ENCODE measurements around the gene GSDMA. TPM values are rescaled to one million over a fixed set of nuclear protein-coding genes. Genes with fewer than 3 reads are reported as not detected.

Gene GSDMA
- total and polyA plus RNA-seq, 12 donors: 0.14 to 2.2 (median 1.3) TPM; not detected in 5

DNA sequence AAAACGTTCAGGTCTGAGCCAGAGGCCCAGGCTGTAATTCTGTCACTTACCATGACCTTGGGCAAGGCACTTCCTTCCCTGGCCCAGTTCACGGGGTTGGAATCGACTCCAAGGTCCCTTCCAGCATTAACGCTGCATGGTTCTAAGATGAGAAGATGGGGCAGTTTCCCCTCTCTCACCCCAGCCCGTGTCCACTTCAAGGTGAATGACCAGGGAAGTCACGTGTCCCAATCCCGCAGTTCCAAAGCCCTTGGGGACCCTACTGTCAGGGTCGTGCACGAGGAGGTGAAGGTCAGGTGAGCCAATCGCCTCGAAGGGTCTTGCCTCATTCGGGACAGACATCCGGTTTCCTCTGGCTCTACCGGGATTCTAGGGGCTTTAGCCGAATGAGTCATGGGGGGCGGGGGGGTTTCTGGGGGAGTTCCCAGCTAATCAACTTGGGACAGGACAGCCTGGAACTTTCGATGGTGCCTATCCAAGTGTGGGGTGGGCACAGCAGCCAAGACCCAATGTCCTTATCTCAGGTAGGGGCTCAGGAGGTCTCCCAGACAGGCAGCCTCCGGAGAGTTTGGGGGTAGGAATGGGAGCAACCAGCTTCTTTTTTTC, 51.7 kb downstream of the GSDMA start:
- DNase-seq: peak; percentile 60 to 76 (median 66)
- peaks cover 23 to 39% of the 10 kb centered on the region in 2 donors for H3K4me1 ChIP-seq (replicated peaks in 1 of 2)
- 21 to 41% (median 29%) methylated on average over 9 to 18 of the region's 18 CpGs for WGBS, 4 donors

DNA sequence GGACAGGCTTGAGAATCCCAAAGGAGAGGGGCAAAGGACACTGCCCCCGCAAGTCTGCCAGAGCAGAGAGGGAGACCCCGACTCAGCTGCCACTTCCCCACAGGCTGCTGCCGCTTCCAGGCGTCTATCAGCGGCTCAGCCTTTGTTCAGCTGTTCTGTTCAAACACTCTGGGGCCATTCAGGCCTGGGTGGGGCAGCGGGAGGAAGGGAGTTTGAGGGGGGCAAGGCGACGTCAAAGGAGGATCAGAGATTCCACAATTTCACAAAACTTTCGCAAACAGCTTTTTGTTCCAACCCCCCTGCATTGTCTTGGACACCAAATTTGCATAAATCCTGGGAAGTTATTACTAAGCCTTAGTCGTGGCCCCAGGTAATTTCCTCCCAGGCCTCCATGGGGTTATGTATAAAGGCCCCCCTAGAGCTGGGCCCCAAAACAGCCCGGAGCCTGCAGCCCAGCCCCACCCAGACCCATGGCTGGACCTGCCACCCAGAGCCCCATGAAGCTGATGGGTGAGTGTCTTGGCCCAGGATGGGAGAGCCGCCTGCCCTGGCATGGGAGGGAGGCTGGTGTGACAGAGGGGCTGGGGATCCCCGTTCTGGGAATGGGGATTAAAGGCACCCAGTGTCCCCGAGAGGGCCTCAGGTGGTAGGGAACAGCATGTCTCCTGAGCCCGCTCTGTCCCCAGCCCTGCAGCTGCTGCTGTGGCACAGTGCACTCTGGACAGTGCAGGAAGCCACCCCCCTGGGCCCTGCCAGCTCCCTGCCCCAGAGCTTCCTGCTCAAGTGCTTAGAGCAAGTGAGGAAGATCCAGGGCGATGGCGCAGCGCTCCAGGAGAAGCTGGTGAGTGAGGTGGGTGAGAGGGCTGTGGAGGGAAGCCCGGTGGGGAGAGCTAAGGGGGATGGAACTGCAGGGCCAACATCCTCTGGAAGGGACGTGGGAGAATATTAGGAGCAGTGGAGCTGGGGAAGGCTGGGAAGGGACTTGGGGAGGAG, 52.5 kb downstream of the GSDMA start, which contains the start of gene CSF3:
CSF3 (plus strand) TSS at position 436 of the 993 bp plus-strand sequence; CDS start at position 471, 35 bp downstream.
- Histone ChIP-seq H3K9me3 (replicated peaks in 1 of 3) (no peaks in the 10 kb centered on the region), H3K36me3 (replicated peaks in 1 of 2) (no peaks in the 10 kb centered on the region), H3K27me3 (no peaks in the 10 kb centered on the region), H3K27ac (peak within 1 kb of the TSS in 3 of 5 donors; percentile 80 to 87 (median 85)), H3K4me3 (no peak within 1 kb of the TSS), H3K4me1 (replicated peaks in 1 of 2) (peaks cover 24 to 39% of the 10 kb centered on the region in 2 donors)
- WGBS, 4 donors: 58 to 69% (median 64%) methylated on average over 12 to 20 of the region's 20 CpGs
- peak in 1 of 7 donors; percentile 22 for DNase-seq
- TF ChIP-seq, protein P1, sequence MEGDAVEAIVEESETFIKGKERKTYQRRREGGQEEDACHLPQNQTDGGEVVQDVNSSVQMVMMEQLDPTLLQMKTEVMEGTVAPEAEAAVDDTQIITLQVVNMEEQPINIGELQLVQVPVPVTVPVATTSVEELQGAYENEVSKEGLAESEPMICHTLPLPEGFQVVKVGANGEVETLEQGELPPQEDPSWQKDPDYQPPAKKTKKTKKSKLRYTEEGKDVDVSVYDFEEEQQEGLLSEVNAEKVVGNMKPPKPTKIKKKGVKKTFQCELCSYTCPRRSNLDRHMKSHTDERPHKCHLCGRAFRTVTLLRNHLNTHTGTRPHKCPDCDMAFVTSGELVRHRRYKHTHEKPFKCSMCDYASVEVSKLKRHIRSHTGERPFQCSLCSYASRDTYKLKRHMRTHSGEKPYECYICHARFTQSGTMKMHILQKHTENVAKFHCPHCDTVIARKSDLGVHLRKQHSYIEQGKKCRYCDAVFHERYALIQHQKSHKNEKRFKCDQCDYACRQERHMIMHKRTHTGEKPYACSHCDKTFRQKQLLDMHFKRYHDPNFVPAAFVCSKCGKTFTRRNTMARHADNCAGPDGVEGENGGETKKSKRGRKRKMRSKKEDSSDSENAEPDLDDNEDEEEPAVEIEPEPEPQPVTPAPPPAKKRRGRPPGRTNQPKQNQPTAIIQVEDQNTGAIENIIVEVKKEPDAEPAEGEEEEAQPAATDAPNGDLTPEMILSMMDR (IDR thresholded peaks at IDR 0.05): no peak
- no peak for TF ChIP-seq POLR2A (IDR thresholded peaks at IDR 0.05)
- intact Hi-C loops (cut with DNase I): loop anchor here in 1 of 2 donors (5.0 to 10.0 kb wide), 2 partner anchors 60 to 77 kb away; no protein-coding TSS in a partner anchor

More for the DNA sequence above, 51.7 kb downstream of the GSDMA start:
- H3K4me3 ChIP-seq: no peak overlapping the region
- intact Hi-C loops (cut with DNase I): loop anchor here in 1 of 2 donors (10.0 kb wide), 1 partner anchor 60 kb away; no protein-coding TSS in a partner anchor
- peak overlapping the region in 3 of 5 donors; percentile 80 to 87 (median 85) for H3K27ac ChIP-seq
- no peaks in the 10 kb centered on the region for H3K27me3 ChIP-seq
- no peaks in the 10 kb centered on the region for H3K36me3 ChIP-seq (replicated peaks in 1 of 2)
- H3K9me3 ChIP-seq (replicated peaks in 1 of 3): no peaks in the 10 kb centered on the region
- TF ChIP-seq, protein P1 (IDR thresholded peaks at IDR 0.05): no peak

DNA sequence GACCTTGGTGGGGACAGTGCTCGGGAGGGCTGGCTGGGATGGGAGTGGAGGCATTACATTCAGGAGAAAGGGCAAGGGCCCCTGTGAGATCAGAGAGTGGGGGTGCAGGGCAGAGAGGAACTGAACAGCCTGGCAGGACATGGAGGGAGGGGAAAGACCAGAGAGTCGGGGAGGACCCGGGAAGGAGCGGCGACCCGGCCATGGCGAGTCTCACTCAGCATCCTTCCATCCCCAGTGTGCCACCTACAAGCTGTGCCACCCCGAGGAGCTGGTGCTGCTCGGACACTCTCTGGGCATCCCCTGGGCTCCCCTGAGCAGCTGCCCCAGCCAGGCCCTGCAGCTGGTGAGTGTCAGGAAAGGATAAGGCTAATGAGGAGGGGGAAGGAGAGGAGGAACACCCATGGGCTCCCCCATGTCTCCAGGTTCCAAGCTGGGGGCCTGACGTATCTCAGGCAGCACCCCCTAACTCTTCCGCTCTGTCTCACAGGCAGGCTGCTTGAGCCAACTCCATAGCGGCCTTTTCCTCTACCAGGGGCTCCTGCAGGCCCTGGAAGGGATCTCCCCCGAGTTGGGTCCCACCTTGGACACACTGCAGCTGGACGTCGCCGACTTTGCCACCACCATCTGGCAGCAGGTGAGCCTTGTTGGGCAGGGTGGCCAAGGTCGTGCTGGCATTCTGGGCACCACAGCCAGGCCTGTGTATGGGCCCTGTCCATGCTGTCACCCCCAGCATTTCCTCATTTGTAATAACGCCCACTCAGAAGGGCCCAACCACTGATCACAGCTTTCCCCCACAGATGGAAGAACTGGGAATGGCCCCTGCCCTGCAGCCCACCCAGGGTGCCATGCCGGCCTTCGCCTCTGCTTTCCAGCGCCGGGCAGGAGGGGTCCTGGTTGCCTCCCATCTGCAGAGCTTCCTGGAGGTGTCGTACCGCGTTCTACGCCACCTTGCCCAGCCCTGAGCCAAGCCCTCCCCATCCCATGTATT, 53.5 kb downstream of the GSDMA start:
- intact Hi-C loops (cut with DNase I): loop anchor here in 1 of 2 donors (5.0 to 10.0 kb wide), 2 partner anchors 59 to 76 kb away; no protein-coding TSS in a partner anchor
- no peaks in the 10 kb centered on the region for H3K9me3 ChIP-seq (replicated peaks in 1 of 3)
- no peak for DNase-seq
- no peaks in the 10 kb centered on the region for H3K36me3 ChIP-seq (replicated peaks in 1 of 2)
- WGBS, 4 donors: 83 to 85% (median 84%) methylated on average over 19 to 26 of the region's 26 CpGs
- H3K4me3 ChIP-seq: no peak overlapping the region
- peak overlapping the region in 2 of 5 donors; percentile 49 to 85 for H3K27ac ChIP-seq
- H3K27me3 ChIP-seq: no peaks in the 10 kb centered on the region
- H3K4me1 ChIP-seq (replicated peaks in 1 of 2): peaks cover 34 to 48% of the 10 kb centered on the region in 2 donors
- no peak for TF ChIP-seq POLR2A (IDR thresholded peaks at IDR 0.05)
- TF ChIP-seq, protein P1 (IDR thresholded peaks at IDR 0.05): no peak
